K562 treated with DMSO at 1 percent for 48 hours (cell line): ENCODE data around the gene LZIC. TPM values are rescaled to one million over a fixed set of nuclear protein-coding genes. Genes with fewer than 3 reads are reported as not detected.

Experiments used
- total RNA-seq: library from RNA; unstranded; fragments of 300-600 nt; gene quantifications from 2 replicates; pipeline ENCODE4 v1.2.3, GENCODE V29; 2022; ENCODE audit warnings: low replicate concordance; ENCODE audit errors: extremely low read depth

Gene LZIC
- total RNA-seq, result not detected in 2 replicates

DNA sequence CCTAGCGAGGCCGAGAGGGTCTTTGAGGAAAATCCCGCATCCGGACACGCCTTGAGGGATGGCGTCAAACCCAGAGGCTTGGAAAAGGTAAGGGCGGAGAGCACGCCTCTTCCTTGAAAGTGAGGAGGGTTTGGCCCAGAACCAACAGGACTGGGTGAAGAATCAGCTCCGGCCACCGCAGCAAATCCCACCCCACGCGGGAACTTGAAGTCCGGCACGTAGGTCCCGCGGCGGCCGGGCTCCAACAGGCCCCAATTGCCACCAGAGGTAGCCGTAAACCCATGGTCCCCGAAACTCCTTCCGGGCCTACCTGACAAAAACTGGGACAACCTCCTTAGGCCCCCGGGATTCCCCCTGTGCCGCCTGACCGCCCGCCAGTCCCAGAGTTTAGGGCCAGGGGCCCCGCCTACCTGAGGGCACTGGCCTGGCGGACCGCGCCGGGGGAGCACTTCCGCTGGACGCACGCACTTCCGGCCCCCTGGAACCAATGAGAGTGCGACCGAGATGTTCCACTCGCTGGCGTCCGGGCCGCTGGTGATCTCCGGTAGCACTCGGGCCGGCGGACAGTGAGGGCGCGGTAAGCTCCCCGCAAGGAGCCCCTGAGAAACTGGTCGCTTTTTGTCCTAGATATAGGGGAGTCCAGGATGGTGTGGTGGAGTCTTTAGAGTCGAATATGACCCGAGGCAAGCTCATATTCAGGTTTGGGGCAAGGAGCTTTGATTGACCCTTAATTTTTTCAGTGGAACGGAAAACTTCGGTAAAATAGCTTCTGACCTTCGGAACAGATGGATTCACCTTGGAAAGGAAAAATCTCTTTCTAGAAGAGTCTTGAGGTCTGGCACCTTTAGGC lies at the start of gene LZIC, which contains the start of gene NMNAT1:
Gene LZIC (minus strand): TSS at position 453 of the 850 bp plus-strand sequence. CDS start 6,772 bp downstream, outside the sequence.
Gene NMNAT1 (plus strand): TSS at position 537 of the 850 bp plus-strand sequence. CDS start 28,599 bp downstream, outside the sequence.

DNA sequence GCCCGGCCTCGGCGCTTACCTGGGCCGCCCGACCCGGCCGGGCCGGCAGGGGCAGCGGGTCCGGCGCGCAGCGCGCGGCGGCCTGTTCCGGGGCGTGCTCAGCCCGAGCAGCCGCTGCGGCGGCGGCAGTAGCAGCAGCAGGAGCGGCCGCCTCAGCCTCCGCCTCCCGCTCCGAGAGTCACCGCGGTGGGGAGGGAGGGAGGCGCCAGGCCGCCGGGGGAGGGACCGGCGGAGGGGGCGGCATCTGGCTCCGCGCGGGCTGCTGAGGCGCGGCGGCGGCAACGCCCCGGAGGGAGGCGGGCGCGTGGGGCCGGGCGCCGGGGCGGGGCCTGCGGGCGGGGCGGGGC lies 33.1 kb downstream of the LZIC start, which contains the start of gene CTNNBIP1:
Gene CTNNBIP1 (minus strand): TSS at position 194 of the 347 bp plus-strand sequence. CDS start 38,205 bp downstream, outside the sequence.

Other genes starting within 250 kb of the LZIC start
- gene CLSTN1, start 119.4 kb downstream of the LZIC start, total RNA-seq, result not detected in 2 replicates
- gene CTNNBIP1, start 33.1 kb downstream of the LZIC start, total RNA-seq, result not detected in 2 replicates
- gene NMNAT1, start 84 bp upstream of the LZIC start, total RNA-seq, result not detected in 2 replicates
- not detected in 2 replicates for gene RBP7, start 53.8 kb upstream of the LZIC start, total RNA-seq
- not detected in 2 replicates for gene UBE4B, start 89.6 kb upstream of the LZIC start, total RNA-seq